HG02981 (cell line): ENCODE results near the gene BCKDHA.

ENCODE experiments used
- ATAC-seq: cut with Tn5 transposase; IDR thresholded peaks from one replicate; pipeline ENCODE4 v1.9.1; 2021; ENCODE audit warnings: mild to moderate bottlenecking, moderate library complexity; ENCODE audit not compliant: unreplicated experiment

Gene BCKDHA

DNA sequence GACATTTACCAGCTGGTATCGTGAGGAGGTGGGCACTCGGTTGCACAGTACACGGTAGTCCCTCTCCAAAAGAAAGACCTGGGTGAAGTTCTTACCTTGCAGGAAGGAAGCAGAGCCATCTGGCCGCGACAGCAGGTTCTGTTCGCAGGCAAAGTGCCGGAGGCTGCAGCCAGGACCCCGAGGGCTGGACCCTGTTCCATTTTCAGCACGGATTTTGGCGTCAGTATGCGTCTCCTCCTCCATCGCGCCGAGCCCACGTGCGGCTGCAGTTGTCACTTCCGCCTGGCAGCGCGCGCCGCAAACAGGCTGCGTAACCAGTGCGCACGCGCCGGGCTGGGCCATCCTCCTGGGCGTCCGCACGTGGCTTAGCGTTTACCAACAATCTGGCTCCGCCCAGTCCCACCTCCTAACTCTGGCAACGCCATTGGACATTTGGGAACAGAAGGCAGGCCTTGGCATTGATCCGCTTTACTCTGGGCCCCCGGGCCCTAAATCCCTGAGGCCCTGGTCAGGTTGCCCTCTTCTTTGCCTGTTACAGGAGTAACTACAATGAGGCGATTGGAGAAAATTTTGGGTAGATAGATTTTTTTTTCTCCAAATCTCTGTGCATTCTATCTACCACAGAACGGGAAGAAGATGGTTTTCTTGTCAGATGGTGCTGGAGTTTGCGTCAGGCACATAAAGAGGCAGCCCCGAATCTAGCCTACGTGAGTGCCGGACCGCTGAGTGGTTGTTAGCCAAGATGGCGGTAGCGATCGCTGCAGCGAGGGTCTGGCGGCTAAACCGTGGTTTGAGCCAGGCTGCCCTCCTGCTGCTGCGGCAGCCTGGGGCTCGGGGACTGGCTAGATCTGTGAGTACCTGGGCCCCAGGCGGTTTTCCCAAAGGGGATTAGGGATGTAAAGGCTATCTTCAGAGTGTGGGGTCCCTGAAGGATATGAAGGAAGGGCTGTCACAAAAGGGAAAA lies at the start of gene BCKDHA, which contains the start of gene EXOSC5:
Gene BCKDHA (plus strand): TSS at position 733 of the 964 bp plus-strand sequence. CDS start 10 bp downstream, at position 743.
Gene EXOSC5 (minus strand): TSS at position 274 of the 964 bp plus-strand sequence. CDS start 31 bp downstream, at position 243.
- peak; percentile 91 for ATAC-seq

DNA sequence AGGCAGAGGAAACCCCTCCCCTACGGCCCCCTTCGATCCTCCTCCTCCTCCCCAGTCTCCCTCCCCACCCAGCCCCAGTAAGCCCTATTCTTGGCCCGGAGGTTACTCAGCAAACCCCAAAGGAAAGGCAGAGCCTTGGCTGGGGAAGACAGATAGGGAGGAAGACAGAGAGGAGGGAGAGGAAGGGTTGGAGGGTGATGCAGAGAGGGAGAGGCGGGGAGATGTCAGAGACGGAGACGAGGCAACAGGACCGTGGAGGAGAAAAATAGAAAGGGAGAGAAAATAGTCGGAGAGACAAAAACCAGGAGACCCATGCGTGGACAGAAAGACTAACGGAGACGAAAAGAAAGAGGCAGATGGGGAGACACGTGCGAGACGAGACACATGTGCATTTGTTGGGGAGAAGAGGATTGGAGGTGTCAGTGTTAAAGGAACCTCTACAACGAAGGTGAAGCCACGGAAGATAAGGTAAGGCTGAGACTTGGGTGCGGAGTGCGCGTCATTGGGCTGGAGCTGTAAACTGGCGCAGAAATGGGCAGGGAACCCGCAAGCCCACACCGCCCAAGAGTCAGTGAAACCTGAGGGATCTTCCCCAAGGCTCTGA lies 46.8 kb upstream of the BCKDHA start:
- ATAC-seq = no peak

DNA sequence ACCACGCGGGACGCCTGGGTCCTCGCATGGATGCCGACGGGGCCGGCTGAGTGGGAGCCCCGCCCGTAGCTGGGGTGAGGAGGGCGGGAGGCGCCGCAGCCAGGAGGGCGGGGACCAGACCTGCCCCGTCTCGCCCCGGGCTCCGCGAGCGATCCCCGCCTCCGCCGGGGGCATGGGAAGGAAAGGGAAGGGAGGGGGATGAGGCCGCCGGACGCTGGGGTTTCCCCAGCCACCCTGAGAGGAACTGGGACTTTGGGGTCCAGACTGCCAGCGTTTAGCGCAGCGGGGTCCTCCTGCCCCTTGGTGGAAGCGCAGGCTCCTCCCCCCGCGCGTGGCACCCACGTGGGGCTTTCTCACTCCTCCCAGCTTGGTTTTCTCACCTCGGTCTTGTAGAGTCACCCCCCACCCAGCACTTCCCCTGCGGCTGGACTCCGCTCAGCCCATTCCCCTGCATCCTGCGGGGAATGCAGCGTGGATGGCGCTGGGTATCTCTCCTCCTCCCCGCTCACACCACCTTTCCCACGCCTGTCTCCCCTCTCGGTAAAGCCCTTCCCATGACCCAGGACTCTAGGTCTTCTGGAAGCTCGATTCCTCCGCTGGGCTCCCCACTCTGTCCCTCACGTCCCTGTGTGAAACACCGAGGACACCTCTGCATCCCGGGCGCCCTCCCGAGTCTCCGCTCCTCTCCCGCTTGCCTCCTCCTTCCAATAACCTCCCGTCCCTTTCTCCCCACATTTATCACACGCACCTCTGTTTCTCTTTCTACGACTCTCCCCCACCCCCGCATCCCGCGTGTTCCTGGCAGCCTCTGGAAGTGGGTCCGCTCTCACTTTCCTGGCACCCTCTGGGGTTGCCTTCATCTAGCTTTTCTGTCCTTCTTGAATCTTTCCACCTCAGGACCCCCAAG lies 46.0 kb upstream of the BCKDHA start:
- ATAC-seq = peak; percentile 34

DNA sequence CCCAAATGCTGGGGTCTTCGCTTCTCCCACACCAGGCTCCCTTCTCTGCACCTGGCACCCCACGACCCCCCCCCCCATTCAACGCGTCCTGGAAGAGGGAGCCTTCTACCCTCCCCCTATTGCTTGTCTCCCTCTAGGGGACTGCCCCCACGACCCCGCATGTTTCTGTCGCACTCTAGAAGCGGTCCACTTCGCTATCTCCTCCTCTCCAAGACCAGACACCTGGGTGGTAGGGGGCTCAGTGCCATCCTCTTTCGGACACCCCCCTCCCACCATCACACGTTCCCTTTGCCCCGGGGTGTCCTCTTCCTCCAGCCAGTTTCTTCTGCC lies 45.4 kb upstream of the BCKDHA start:
- ATAC-seq = no peak

DNA sequence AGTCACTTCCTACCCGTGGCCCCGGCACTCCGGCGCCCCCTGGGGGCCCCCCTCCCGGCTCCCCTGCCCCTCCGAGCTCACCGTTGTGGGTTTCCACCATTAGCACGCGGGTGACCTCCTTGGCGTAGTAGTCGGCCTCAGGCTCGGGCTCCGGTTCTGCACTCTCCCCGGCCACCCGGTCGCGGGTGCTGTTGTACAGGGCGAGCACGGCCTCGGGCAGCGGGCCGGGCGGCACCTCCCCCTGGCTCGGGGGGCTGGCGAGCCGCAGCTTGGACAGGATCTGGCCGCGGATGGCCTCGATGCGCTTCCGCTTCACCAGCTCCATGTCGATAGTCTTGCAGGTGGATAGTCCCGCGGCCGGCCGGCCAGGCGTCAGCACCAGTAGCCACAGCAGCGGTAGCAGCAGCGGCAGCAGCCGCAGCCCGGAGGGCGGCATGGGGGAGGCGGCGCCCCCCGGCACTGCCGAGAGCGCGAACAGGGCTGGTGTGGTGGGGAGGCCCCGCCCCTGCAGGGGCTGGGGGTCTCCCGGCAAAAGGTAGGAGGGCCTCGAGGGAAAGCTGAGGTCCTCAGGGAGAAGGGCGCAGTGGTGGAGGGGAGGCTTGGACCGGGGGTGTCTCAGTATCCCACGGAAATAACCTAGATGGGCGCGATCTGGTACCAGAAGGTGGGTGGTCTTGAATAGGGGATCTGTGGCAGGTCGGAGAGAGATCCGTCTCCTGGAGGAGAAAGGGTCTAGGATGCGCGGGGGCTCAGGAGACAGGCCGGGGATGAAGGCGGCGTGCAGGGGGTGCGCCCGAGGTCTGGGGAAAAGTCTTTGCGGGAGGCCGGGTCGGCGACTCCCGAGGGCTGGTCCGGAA lies 44.8 kb upstream of the BCKDHA start:
- ATAC-seq = no peak

DNA sequence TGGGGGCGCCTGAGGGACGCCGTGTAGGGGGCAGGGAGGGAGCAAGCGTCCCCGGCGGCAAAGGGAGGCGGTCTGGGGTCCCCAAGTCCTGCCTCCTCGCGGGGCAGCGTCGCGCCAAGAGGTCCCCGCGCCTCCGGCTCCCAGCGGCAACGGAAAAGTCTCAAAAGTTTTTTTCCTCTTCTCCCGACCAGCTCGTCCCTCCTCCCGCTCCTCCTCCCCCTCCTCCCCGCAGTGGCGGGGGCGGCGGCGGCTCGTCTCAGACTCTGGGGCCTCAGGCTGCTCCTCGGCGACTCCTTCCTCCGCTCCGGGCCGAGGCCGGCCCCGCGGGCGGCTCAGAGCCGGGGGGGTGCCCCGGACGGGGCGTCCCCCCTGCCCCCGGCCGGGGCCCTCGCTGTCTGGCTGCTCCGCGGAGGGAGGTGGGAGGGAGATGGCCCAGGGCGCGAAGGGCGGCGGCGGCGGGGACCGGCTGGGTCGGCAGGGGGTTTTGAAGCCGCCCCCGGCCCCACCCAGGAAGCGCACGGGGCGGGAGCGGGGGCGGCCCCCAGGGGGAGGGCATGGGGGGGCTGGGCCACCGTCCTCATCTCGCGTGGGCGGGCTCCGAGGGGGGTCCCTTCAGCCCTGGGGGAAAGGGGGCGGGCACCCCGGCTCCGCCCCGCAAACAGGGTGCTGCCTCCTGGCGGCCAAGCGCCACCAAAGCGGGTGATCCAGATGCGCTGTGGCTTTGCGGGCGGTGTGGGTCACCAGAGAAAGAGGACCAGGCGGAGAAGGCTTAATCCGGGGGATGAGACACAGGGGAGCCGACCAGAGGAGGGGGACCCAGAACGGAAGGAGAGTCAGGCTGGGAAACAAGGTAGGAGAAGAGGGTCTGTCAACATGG lies 43.9 kb upstream of the BCKDHA start, which contains the start of gene TGFB1:
Gene TGFB1 (minus strand): TSS at position 457 of the 877 bp plus-strand sequence. CDS start 878 bp downstream, outside the sequence.
- ATAC-seq = peak; percentile 40

DNA sequence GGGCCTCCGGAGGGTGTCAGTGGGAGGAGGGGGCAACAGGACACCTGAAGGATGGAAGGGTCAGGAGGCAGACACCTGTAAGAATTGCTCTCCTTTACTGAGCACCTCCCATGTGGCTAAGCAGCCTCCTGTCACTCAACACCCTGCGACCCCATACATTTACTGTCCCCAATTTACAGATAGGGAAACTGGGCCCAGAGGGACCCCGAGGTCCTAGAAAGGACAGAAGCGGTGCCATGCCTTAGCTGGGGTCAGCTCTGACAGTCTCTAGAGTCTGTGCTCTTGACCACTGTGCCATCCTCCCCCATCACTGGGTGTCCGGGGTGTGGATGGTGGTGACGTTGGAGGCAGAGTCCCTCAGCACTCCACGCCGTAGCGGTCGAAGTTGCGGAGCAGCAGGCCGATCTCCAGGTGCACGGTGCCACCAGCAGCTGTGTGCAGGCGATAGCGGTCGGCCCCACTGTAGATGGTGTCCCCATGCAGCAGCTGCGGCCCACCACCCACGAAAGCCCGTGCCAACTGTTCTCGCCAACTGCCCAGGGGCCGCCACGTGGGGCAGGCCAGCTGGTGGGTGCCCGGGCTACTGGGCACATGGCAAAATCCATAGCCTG lies 43.2 kb upstream of the BCKDHA start:
- no peak for ATAC-seq

DNA sequence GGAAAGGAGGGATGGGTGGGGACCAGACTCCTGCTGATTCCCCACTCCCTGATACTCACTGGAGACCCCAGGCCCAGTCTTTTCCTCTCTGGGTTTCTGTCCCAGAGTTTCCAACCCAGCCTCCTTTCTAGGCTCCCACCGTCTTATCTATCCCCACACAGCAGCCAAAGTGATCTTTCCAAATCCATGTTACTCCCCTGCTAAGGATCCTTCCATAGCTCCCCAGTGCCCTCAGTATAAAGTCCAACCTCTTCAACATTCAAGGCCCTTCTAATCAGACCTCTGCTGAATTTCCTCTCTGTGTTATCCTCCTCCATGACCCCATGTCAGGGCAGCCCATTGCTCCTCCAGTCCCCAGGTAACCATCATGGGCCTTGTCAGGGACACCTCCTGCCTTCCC lies 42.6 kb upstream of the BCKDHA start:
- no peak for ATAC-seq

DNA sequence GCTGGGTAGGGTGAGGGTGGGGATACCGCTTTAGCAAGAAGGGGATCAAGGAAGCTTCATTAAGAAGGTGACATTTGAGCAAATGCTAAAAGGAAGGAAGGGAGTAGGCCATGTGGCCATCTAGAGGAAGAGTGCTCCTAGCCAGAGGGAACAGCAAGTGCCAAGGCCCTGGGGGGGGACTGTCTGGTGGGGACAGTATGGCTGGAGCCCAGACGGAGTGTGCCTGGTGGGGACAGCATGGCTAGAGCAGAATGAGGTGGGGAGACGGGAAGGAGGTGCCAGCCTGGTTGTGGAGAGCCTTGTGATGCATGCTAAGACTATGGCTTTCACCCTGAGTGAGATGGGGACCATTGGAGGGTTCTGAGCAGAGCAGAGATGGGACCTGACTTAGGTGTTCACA lies 41.8 kb upstream of the BCKDHA start:
- ATAC-seq = no peak

DNA sequence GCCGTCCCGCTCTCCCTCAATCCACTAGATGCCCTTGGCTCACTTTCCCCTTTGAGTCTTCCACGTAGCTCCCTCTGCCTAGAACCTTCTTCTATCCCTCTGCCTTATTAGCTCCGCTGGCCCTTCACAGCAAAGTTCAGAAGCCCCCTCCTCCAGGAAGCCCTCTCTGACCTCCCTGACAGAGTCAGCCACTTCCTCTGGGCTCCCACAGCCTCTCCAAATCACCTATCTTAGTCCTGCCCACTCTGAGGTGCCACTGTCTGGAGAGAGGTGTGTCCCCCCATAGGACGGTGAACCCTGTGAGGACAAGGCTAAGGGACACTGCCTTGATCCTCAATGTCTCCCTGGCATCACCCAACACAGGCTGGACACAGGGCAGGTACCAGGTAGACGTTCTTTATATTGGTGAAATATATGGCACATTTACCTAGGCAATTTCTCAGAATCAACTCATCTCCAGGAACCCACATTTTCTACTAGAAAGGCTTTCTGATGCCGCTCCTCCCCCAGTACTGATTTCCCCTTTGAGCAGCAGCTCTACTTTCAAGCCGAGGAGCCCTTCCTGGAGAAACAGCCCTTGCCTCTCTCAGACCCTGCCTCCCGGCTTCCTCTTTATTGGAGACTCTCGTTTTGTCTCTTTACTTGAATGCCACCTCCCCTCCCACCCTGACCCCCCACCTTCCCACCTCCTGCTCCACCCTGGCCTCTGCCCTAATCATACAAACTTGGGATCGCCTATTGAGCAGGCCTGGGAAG lies 40.5 kb upstream of the BCKDHA start:
- no peak for ATAC-seq

DNA sequence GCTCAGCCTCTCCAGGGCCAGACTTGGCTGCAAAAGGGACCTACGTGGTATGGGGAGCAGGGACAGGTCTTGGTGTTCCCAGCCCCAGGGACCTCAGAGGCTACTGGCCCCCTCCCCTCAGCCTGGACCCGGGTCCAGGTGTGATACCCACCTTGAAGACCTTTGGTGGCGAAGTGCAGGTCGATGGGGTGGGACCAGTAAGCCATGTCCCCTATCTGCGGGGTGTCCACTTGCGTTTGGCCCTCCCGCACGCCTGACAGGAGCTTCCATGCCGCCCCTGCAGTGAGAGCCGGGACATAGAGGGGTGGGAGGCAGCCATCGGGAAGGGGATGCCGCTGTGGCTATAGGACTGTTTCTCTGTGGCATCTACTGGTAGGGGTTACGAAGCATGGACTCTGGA lies 39.9 kb upstream of the BCKDHA start:
- ATAC-seq = no peak

DNA sequence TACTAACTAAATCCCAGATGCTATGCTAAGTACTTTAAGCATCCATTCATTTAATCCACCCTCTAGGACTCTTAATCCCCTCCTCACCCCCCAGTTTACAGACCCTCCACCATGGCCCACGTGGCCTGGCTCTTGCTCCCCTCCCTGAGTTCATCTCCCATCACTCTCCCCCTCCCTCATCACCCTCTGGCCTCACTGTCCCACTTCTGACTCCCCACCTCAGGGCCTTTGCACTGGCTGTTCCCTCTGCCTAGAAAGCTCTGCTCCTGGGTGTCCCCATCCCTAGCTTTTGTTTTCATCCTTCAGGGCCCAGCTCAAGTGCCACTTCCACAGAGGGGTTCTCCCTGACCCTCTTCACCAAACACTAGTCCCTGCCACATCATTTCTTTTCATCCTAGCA lies 37.9 kb upstream of the BCKDHA start:
- ATAC-seq = no peak

DNA sequence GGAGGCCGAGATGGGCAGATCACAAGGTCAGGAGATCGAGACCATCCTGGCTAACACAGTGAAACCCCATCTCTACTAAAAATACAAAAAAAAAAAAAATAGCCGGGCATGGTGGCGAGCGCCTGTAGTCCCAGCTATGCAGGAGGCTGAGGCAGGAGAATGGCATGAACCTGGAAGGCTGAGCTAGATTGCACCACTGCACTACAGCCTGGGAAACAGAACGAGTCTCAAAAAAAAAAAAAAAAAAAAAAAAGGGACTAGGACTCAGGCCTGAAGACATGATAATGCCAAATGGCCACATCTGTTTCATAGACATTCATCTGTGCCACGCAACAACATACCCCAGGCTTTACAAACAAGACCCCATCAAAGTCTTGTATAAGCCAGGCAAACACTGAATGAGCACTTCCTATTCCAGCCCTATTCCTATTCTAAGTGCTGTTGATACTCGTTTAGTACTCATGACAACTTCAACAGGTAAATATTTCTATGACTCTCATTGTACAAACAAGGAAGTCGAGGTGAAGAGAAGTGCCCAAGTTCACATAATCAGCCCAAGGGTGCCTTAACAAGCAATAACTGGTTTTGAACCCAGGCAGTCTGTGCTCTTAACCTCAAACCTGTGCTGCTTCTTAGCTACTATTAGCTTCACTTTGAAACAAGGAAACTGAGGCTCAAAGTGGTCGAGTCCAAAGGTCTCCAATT lies 35.3 kb upstream of the BCKDHA start:
- no peak for ATAC-seq

DNA sequence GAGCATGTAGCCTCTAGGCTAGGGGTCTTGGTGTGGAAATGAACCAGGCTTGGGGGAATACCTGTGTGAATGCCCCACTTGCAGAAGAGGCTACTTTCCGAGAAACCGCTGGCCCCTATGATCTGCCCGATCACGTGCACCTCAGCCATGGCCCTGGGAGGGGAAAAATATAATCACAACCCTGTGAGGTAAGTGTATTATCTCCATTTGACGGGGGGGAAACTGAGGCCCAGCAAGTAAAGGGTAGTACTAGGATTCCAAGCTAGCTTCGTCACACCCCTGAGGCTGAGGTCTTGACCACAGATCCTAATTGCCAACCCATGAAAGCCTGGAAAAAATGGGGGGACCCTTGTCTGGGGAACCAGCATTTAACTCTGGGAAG lies 34.3 kb upstream of the BCKDHA start:
- ATAC-seq = no peak

DNA sequence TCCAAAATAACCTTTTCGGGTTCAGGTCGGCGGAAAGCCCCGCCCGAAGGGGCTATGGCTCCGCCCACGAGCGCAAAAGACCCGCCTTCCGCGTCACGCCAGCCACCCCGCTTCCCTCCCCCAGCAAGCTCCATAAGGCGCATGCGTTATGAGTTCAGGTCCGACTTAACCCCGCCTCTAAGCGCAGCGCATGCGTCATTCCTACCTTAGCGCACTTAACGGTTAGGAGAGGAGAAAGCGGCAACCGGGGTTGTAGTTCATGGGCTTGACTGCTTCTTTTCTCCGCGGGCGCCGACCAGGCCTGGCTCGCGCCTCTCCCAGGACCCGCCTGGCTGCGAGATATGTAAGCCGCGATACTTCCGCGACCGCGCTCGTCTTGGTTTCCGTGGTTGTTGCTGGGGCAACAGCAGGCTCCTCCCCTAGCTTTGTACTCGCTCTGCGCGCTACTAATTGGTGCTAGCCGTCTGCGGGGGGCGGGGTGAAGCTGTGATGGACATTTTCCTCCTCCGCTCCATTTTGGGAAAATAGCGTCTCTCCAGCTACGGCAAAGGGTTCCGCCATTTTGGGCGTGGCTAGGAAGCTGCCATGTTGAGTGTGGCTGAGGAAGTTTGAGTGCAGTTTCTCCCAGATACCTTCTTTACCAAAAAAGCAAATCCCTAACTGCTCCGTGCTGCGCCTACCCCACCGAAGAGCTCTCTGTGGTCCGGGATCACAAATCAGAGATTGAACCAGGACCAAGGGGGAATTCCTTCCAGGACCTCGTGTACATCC lies 33.7 kb upstream of the BCKDHA start, which contains the start of gene B9D2:
Gene B9D2 (minus strand): TSS at position 397 of the 771 bp plus-strand sequence. CDS start 630 bp downstream, outside the sequence.
- peak; percentile 71 for ATAC-seq
